GM12875 (cell line): ENCODE results near the gene HINT3.
"Not testable (repeated sequence)": the region's sequence is repeated elsewhere in the genome, so short reads cannot be mapped to it uniquely, and the experiment has no call there.

ENCODE experiments used
- H3K4me3 ChIP-seq: one replicate; pipeline ENCODE4 v1.5.1; 2011; ENCODE audit warnings: low read depth, low read length, control low read depth
- TF ChIP-seq, protein P1 (sequence below): IDR thresholded peaks from 2 replicates; pipeline ENCODE4 v1.5.1; 2011; ENCODE audit warnings: low read depth, mild to moderate bottlenecking, control low read depth, inconsistent platforms, low read length, moderate library complexity, borderline replicate concordance; ENCODE audit not compliant: insufficient read depth

Gene HINT3

DNA sequence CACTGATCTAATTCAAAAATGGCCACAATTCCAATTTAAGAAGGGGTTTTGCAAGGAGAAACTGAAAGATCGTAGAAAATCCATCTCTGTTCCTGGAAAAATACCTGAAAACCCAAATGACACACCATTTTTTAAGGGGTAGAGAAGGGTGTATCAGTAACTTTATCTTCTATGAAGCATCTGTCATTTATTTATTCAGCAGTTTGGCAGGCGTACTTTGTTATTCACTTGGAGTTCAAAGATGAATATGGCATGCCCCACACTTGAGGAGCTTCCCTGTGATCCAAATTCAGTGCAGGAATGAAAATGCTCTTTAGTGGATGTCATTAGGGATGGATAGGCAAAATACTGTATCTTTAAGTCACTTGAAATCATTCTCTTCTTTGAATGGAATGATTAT is 7.2 kb downstream of the HINT3 start:
- TF ChIP-seq, protein P1, sequence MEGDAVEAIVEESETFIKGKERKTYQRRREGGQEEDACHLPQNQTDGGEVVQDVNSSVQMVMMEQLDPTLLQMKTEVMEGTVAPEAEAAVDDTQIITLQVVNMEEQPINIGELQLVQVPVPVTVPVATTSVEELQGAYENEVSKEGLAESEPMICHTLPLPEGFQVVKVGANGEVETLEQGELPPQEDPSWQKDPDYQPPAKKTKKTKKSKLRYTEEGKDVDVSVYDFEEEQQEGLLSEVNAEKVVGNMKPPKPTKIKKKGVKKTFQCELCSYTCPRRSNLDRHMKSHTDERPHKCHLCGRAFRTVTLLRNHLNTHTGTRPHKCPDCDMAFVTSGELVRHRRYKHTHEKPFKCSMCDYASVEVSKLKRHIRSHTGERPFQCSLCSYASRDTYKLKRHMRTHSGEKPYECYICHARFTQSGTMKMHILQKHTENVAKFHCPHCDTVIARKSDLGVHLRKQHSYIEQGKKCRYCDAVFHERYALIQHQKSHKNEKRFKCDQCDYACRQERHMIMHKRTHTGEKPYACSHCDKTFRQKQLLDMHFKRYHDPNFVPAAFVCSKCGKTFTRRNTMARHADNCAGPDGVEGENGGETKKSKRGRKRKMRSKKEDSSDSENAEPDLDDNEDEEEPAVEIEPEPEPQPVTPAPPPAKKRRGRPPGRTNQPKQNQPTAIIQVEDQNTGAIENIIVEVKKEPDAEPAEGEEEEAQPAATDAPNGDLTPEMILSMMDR, result no peak
- H3K4me3 ChIP-seq, result no peak overlapping the region

DNA sequence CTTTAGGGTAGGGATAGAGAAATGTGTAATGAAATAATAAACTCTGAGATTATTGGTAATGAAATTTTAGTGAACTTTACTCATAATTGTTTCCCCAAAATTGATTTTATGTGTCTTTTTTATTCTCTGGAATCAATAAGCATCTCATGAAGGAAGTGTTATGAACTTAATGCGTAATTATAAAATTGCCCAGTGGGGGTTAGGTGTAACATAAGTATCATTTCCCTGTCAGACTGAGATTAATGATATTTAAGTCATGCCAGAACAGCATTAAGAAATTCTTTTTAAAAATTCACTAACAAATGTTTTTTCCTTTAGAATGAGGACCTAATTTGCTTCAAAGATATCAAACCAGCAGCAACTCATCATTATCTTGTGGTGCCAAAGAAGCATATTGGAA is 10.0 kb downstream of the HINT3 start:
- H3K4me3 ChIP-seq, result no peak overlapping the region
- TF ChIP-seq, protein P1, result no peak

DNA sequence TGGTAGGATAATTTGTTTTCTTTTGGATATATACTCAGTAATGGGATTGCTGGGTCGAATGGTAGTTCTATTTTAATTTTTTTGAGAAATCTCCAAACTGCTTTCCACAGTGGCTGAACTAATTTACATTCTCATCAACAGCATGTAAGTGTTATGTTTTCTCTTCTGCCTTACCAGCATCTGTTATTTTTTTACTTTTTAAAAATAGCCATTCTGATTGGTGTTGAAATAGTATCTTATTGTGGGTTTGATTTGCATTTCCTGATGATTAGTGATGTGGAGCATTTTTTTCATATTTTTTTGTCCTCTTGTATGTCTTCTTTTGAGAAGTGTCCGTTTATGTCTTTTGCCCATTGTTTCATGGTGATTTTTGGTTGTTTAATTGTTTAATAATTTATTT is 11.9 kb downstream of the HINT3 start:
- H3K4me3 ChIP-seq, result no peak overlapping the region
- TF ChIP-seq, protein P1, result no peak

DNA sequence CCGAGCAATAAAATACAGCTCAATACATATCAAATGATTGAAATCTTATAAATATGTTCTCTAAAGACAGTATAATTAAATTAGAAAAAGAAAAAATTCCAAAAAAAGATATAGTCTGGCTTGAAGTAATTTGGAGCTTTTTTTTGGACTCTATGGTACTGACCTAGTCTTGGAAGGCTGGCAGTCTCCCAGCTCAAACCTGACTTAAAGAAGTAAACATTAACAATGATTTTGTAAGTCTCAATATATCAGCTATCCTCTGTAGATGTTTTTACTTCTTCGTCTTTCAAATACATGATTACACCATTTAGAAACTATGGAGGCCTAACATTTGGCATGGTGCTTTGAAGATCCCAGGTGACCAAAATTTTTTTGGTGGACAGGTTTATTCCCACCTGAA is 14.2 kb downstream of the HINT3 start:
- no peak overlapping the region for H3K4me3 ChIP-seq
- TF ChIP-seq, protein P1, result no peak

DNA sequence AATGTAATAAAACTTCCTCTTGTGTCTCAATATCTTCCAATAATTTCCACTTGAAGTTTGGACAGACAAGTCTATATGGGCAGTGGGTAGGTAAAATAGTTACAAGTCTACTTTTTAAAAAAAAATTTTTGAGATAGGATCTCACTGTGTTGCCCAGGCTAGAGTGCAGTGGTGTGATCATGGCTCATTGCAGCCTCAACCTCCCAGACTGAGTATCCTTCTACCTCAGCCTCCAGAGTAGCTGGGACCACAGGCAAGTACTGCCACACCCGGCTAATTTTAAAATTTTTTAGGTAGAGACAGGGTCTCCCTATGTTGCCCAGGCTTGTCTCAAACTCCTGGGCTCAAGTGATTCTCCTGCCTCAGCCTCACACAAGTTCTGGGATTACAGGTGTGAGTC is 15.9 kb downstream of the HINT3 start:
- H3K4me3 ChIP-seq, result not testable (repeated sequence)

DNA sequence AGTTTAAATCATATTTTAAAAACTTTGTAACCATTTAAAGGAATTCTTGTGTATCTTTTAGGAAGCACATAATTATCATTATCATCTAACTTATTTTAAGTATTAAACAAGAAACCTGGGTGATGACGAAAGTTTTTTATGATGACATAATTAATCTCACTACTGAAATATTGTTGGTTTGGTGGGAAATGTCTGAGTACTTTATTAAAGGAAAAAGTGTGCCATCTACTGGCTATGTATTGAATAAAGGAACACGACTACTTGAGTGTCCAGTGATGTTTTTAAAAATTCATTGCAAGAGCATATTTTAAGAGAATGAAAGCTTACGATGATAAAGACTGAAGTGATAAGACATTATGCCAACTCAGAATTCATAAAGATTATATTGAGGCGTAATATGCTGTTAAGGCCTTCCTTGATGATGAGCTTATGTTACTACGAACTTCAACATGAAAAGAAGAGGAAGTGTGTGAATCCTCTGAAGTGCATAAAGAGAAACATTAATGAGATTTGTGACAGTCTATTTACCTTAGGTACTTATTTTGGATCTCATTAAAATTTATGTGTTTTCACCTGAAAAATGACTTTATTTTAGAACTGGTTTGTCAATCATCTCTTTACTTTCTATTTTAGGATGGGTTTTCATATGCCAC is 17.8 kb downstream of the HINT3 start:
- TF ChIP-seq, protein P1, result peak; percentile 12; the same call in 1 of the 2 replicates
- H3K4me3 ChIP-seq, result no peak overlapping the region

DNA sequence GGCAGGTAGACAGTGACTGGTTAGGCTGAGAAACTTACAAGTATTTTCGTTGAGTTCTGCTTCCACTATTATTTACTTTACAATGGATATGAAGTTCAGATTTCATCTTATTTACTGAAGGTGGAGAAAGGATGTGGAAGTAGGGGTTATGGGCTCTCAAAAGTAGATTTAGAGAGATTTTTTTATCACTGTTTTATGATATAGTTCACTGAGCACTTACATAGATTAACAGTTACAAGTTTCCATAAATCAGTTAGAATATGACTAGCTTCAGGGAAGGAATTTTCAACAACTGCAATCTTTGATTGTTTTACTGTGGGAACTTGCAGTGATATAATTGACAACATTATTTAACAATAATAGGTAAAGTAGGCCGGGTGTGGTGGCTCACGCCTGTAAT is 22.5 kb downstream of the HINT3 start:
- no peak overlapping the region for H3K4me3 ChIP-seq
- TF ChIP-seq, protein P1, result no peak
